ENCODE results near the gene RLN3. TPM values are rescaled to one million over a fixed set of nuclear protein-coding genes. Genes with fewer than 3 reads are reported as not detected.

The RLN3 gene
- total and polyA plus RNA-seq, 10 of the 15 experiments (the other 5 are each of a cell fraction or from before 2014, with no cell fraction given), result not detected

- TF ChIP-seq RAD51 (IDR thresholded peaks at IDR 0.05), result 0 out of 2 replicates have a peak, but pooled peaks have one; percentile 30
- peak; percentile 75 for TF ChIP-seq MEF2B (IDR thresholded peaks at IDR 0.05; ENCODE audit: partially characterized antibody, poor library complexity, severe bottlenecking)
- TF ChIP-seq STAT3 (IDR thresholded peaks at IDR 0.05; ENCODE audit: low read depth, low read length), result 0 out of 2 replicates have a peak, but pooled peaks have one; percentile 60
- peak; percentile 30; the same call in 1 of the 2 replicates for TF ChIP-seq ZNF384 (IDR thresholded peaks at IDR 0.05; ENCODE audit: borderline replicate concordance, low read depth, low read length)
- TF ChIP-seq SIX5 (IDR thresholded peaks at IDR 0.05; ENCODE audit: low read depth, low read length, severe bottlenecking), result no peak
- no peak for TF ChIP-seq MTA3 (IDR thresholded peaks at IDR 0.05; ENCODE audit: borderline replicate concordance, low read length)
- TF ChIP-seq RFX5 (IDR thresholded peaks at IDR 0.05; ENCODE audit: low read depth, low read length), result no peak
- no peak for TF ChIP-seq MAX (IDR thresholded peaks at IDR 0.05; ENCODE audit: low read depth, low read length)
- no peak for TF ChIP-seq ESRRA (IDR thresholded peaks at IDR 0.05; ENCODE audit: low read length)
- no peak for TF ChIP-seq EZH2 (IDR thresholded peaks at IDR 0.05; ENCODE audit: borderline replicate concordance, control insufficient read depth, low read depth, low read length)
- no peak for TF ChIP-seq TBL1XR1 (IDR thresholded peaks at IDR 0.05; ENCODE audit: low read depth, low read length)
- no peak for TF ChIP-seq PRDM15 (CRISPR knock-in tag; IDR thresholded peaks at IDR 0.05)
- 0 out of 2 replicates have a peak, but pooled peaks have one; percentile 31 for TF ChIP-seq SMARCA5 (IDR thresholded peaks at IDR 0.05)
- TF ChIP-seq WRNIP1 (IDR thresholded peaks at IDR 0.05; ENCODE audit: borderline replicate concordance, low read depth, low read length), result no peak
- no peak for TF ChIP-seq HDAC6 (IDR thresholded peaks at IDR 0.05; ENCODE audit: unreplicated experiment)
- peak; percentile 33 for TF ChIP-seq BCL3 (IDR thresholded peaks at IDR 0.05; ENCODE audit: borderline replicate concordance, insufficient read depth, low read depth, low read length, poor library complexity, severe bottlenecking)
- peak; percentile 98 for TF ChIP-seq MLLT1 (IDR thresholded peaks at IDR 0.05)
- no peak for TF ChIP-seq HSF1 (IDR thresholded peaks at IDR 0.05; ENCODE audit: low read depth, low read length)
- TF ChIP-seq EED (IDR thresholded peaks at IDR 0.05; ENCODE audit: low read depth), result no peak
- no peak for TF ChIP-seq HCFC1 (IDR thresholded peaks at IDR 0.05; ENCODE audit: low read length)
- TF ChIP-seq ASH2L (IDR thresholded peaks at IDR 0.05; ENCODE audit: borderline replicate concordance, low read depth), result no peak
- no peak for TF ChIP-seq HDAC2 (IDR thresholded peaks at IDR 0.05)
- TF ChIP-seq MYC (IDR thresholded peaks at IDR 0.05; ENCODE audit: insufficient read depth, insufficient read length, insufficient replicate concordance, low read length, severe bottlenecking), result no peak
These were observed 12.4 kb upstream of the RLN3 start (continued) for GRCh38 chr19:14015524-14016035.
